ENCODE results near the gene ATG16L1.

ATG16L1 gene

GRCh38 chr2:233234996-233235395 lies 16.5 kb upstream of the ATG16L1 start:
- no peaks in the 10 kb centered on the region for H3K9me3 ChIP-seq (ENCODE audit: insufficient read depth, low read length)
- TF ChIP-seq CTCF (IDR thresholded peaks at IDR 0.05; ENCODE audit: low read depth, low read length): no peak
- TF ChIP-seq EZH2phosphoT487 (IDR thresholded peaks at IDR 0.05; ENCODE audit: low read depth): no peak
- H3K4me1 ChIP-seq (ENCODE audit: low read length): no peaks in the 10 kb centered on the region

GRCh38 chr2:233235977-233236376 lies 15.5 kb upstream of the ATG16L1 start:
- no peaks in the 10 kb centered on the region for H4K20me1 ChIP-seq (ENCODE audit: insufficient read depth, low read length)
- TF ChIP-seq CTCF (IDR thresholded peaks at IDR 0.05; ENCODE audit: low read depth, low read length): no peak
- TF ChIP-seq EZH2phosphoT487 (IDR thresholded peaks at IDR 0.05; ENCODE audit: low read depth): no peak
- no peak overlapping the region for H3K9ac ChIP-seq (ENCODE audit: low read length)
- H3K4me1 ChIP-seq (ENCODE audit: low read length): peaks cover 5% of the 10 kb centered on the region
- H3K4me2 ChIP-seq (ENCODE audit: low read length): no peak overlapping the region
- H3K36me3 ChIP-seq (replicated peaks; ENCODE audit: low read depth, low read length): no peaks in the 10 kb centered on the region
- H3K27ac ChIP-seq (ENCODE audit: low read length): no peak overlapping the region
- no peak overlapping the region for H2AFZ ChIP-seq (ENCODE audit: low read depth, low read length)
- no peaks in the 10 kb centered on the region for H3K79me2 ChIP-seq (ENCODE audit: low read length)
- no peak overlapping the region for H3K4me3 ChIP-seq (ENCODE audit: low read length)
- H3K9me3 ChIP-seq (ENCODE audit: insufficient read depth, low read length): no peaks in the 10 kb centered on the region
- no peaks in the 10 kb centered on the region for H3K27me3 ChIP-seq (ENCODE audit: low read depth, low read length)

More at GRCh38 chr2:233234996-233235395, 16.5 kb upstream of the ATG16L1 start:
- H3K36me3 ChIP-seq (replicated peaks; ENCODE audit: low read depth, low read length): no peaks in the 10 kb centered on the region
- H2AFZ ChIP-seq (ENCODE audit: low read depth, low read length): no peak overlapping the region
- H3K9ac ChIP-seq (ENCODE audit: low read length): no peak overlapping the region
- H3K79me2 ChIP-seq (ENCODE audit: low read length): no peaks in the 10 kb centered on the region
- H3K27me3 ChIP-seq (ENCODE audit: low read depth, low read length): no peaks in the 10 kb centered on the region
- no peak overlapping the region for H3K27ac ChIP-seq (ENCODE audit: low read length)
- no peak overlapping the region for H3K4me2 ChIP-seq (ENCODE audit: low read length)
- H4K20me1 ChIP-seq (ENCODE audit: insufficient read depth, low read length): no peaks in the 10 kb centered on the region
- H3K4me3 ChIP-seq (ENCODE audit: low read length): no peak overlapping the region

DNA sequence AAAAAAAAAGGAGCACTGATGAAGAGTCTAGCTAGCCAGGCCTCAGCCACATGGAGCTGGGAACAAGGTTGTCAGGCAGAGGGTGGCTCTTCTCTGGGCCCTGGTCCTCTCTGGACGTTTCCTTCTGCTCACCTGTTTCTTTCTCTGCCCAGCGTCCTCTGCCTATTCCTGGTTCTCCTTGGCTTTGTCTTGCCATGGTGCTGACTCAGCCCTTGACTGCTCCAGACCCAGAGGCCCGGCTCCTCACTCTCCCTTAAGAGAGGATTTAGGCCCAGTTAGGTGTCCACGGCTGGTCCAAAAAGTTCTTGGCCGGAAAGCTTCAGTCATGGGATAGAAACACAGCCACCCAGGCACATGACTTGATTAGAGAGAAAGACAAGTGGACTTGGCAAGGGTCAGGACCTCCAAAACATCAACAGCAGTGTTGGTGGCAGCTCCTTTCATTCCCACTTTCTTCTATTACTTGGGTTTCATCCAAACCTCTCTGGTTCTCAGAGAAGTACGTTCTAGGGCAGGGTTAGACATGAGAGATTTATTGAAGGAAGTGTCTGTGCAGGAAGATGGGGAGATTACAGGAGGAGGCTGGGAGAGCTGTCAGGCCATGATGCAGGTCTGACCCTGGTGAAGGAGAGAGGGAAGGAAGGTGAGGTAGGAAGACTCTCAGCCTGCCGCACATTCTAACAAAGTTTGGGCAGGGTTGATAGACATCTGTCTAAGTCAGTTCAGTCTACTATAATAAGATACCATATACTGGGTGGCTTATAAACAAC lies 14.5 kb upstream of the ATG16L1 start:
- Histone ChIP-seq H3K4me1 (ENCODE audit: low read length) (peaks cover 7% of the 10 kb centered on the region), H3K79me2 (ENCODE audit: low read length) (no peaks in the 10 kb centered on the region), H3K36me3 (replicated peaks; ENCODE audit: low read depth, low read length) (no peaks in the 10 kb centered on the region), H3K4me3 (ENCODE audit: low read length) (no peak overlapping the region), H3K27ac (ENCODE audit: low read length) (no peak overlapping the region), H3K9ac (ENCODE audit: low read length) (no peak overlapping the region), H3K4me2 (ENCODE audit: low read length) (no peak overlapping the region), H2AFZ (ENCODE audit: low read depth, low read length) (no peak overlapping the region), H4K20me1 (ENCODE audit: insufficient read depth, low read length) (no peaks in the 10 kb centered on the region), H3K9me3 (ENCODE audit: insufficient read depth, low read length) (no peaks in the 10 kb centered on the region), H3K27me3 (ENCODE audit: low read depth, low read length) (no peaks in the 10 kb centered on the region)
- no peak for TF ChIP-seq EZH2phosphoT487 (IDR thresholded peaks at IDR 0.05; ENCODE audit: low read depth)
- no peak for TF ChIP-seq CTCF (IDR thresholded peaks at IDR 0.05; ENCODE audit: low read depth, low read length)

- H4K20me1 ChIP-seq (ENCODE audit: insufficient read depth, low read length): no peaks in the 10 kb centered on the region
- H3K79me2 ChIP-seq (ENCODE audit: low read length): no peaks in the 10 kb centered on the region
- H3K9me3 ChIP-seq (ENCODE audit: insufficient read depth, low read length): no peaks in the 10 kb centered on the region
- TF ChIP-seq CTCF (IDR thresholded peaks at IDR 0.05; ENCODE audit: low read depth, low read length) (no peak), EZH2phosphoT487 (IDR thresholded peaks at IDR 0.05; ENCODE audit: low read depth) (no peak)
- peaks cover 7% of the 10 kb centered on the region for H3K4me1 ChIP-seq (ENCODE audit: low read length)
- H3K4me2 ChIP-seq (ENCODE audit: low read length): peak overlapping the region; percentile 14
- no peak overlapping the region for H3K9ac ChIP-seq (ENCODE audit: low read length)
- H3K27me3 ChIP-seq (ENCODE audit: low read depth, low read length): no peaks in the 10 kb centered on the region
- H2AFZ ChIP-seq (ENCODE audit: low read depth, low read length): no peak overlapping the region; the same call in 1 of the 2 replicates
- H3K4me3 ChIP-seq (ENCODE audit: low read length): no peak overlapping the region
- H3K27ac ChIP-seq (ENCODE audit: low read length): no peak overlapping the region
- no peaks in the 10 kb centered on the region for H3K36me3 ChIP-seq (replicated peaks; ENCODE audit: low read depth, low read length)
Observed at GRCh38 chr2:233240897-233241296, 10.6 kb upstream of the ATG16L1 start.

All from OCI-LY3 (cell line).